Neural crest cell (in vitro differentiated cells): ENCODE data around the gene OBSCN. TPM values are rescaled to one million over a fixed set of nuclear protein-coding genes. Genes with fewer than 3 reads are reported as not detected.
A peak's percentile ranks its signal among the peaks of the same experiment; 100 is the strongest.

ENCODE experiments used
- DNase-seq: peaks from one replicate; pipeline ENCODE4 v3.0.0; 2021; ENCODE audit warnings: low read depth, mixed read lengths, low spot score
- H3K27ac Mint-ChIP-seq: one replicate; pipeline ENCODE4 v1.8.0; 2021; ENCODE audit warnings: mild to moderate bottlenecking, mixed read lengths; ENCODE audit not compliant: unreplicated experiment
- H3K27me3 Mint-ChIP-seq: 2 replicates; pipeline ENCODE4 v1.8.0; 2021; ENCODE audit warnings: low read depth, mild to moderate bottlenecking, mixed read lengths
- H3K36me3 Mint-ChIP-seq: 2 replicates; pipeline ENCODE4 v1.8.0; 2021; ENCODE audit warnings: low read depth, mild to moderate bottlenecking, mixed read lengths
- H3K4me1 Mint-ChIP-seq: 2 replicates; pipeline ENCODE4 v1.8.0; 2021; ENCODE audit warnings: mixed read lengths
- H3K4me3 Mint-ChIP-seq: one replicate; pipeline ENCODE4 v1.8.0; 2021; ENCODE audit warnings: mild to moderate bottlenecking, mixed read lengths
- H3K9me3 Mint-ChIP-seq: 2 replicates; pipeline ENCODE4 v1.8.0; 2021; ENCODE audit warnings: mixed read lengths
- total RNA-seq: library from RNA; stranded (reverse); gene quantifications from 2 replicates; pipeline ENCODE4 v1.2.1, GENCODE V29; 2021
- TF ChIP-seq, protein P1 (sequence below): fragments of 200-600 bp; sonication (generic); conservative IDR thresholded peaks from 2 replicates; pipeline ENCODE4 v1.5.0; 2021; ENCODE audit warnings: antibody characterized with exemption, mild to moderate bottlenecking

Gene OBSCN
- total RNA-seq, 1 donor from 2014 or later, result 40.1 TPM

GRCh38 chr1:228344631-228345072 is 136.8 kb downstream of the OBSCN start:
- DNase-seq, result no peak
- TF ChIP-seq, protein P1, sequence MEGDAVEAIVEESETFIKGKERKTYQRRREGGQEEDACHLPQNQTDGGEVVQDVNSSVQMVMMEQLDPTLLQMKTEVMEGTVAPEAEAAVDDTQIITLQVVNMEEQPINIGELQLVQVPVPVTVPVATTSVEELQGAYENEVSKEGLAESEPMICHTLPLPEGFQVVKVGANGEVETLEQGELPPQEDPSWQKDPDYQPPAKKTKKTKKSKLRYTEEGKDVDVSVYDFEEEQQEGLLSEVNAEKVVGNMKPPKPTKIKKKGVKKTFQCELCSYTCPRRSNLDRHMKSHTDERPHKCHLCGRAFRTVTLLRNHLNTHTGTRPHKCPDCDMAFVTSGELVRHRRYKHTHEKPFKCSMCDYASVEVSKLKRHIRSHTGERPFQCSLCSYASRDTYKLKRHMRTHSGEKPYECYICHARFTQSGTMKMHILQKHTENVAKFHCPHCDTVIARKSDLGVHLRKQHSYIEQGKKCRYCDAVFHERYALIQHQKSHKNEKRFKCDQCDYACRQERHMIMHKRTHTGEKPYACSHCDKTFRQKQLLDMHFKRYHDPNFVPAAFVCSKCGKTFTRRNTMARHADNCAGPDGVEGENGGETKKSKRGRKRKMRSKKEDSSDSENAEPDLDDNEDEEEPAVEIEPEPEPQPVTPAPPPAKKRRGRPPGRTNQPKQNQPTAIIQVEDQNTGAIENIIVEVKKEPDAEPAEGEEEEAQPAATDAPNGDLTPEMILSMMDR, result no peak

DNA sequence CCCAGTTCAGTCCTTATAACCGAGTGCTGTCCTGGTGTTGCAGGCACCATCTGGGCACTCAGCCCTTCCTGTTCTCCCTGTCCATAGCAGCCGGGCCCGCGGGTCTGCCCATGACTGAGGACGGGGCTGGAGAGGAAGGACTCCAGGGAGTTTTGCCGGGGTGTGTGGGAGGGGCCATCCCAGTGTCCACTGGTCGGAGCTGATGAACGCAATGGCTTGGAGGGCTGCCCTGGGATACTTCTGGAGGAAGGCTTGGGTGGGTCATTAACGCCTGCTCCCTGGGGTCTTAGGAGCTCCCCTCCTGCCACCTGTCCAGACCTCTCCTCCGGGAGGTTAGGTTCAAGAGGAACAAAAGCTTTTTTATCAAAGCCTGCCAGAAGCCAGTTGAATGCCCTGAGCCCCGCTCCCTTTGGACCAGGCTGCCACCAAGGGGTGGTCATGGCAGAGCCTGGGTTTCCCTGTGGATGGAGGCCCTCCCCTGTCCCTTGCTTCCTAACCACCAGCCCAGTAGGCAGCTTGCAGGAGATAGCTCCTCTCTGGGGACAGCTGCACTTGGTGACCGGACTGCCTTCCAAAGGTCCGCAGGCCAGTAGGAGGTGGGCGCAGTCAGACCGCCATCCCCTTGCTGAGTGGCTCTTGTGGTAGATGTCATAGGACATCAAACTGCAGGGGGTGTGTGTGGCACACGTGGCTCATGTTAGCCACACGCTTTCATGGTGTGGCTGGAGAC is 137.5 kb downstream of the OBSCN start:
- Mint-ChIP-seq H3K36me3 (peaks cover 9% of the 10 kb centered on the region), H3K27ac (no peak overlapping the region), H3K4me1 (no peaks in the 10 kb centered on the region), H3K9me3 (peaks cover 8% of the 10 kb centered on the region), H3K4me3 (no peak overlapping the region), H3K27me3 (no peaks in the 10 kb centered on the region)
- TF ChIP-seq, protein P1, result no peak
- DNase-seq, result no peak

More at GRCh38 chr1:228344631-228345072, 136.8 kb downstream of the OBSCN start:
- H3K9me3 Mint-ChIP-seq, result peaks cover 8% of the 10 kb centered on the region
- H3K27ac Mint-ChIP-seq, result no peak overlapping the region
- H3K4me3 Mint-ChIP-seq, result no peak overlapping the region
- peaks cover 9% of the 10 kb centered on the region for H3K36me3 Mint-ChIP-seq
- H3K27me3 Mint-ChIP-seq, result no peaks in the 10 kb centered on the region
- H3K4me1 Mint-ChIP-seq, result no peaks in the 10 kb centered on the region

DNA sequence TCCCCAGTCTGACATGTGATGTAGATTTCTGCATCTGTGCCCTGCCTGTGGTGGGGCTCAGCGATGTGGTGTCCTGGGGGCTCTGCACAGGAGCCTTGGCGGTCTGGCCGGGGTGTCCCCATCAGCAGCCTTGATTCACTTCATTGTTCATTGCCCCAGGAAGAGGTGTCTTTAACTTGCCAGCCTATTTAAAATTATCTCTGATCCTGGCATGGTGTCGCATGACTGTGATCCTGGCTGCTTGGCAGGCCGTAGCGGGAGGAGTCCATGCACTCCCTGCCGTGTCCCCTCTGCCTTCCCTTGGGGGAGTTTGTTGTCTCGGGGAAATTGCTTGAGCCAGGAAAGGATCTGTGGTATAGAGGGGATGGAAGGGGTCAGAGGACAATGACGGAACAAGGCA is 138.9 kb downstream of the OBSCN start:
- Mint-ChIP-seq H3K27ac (no peak overlapping the region), H3K36me3 (peaks cover 9% of the 10 kb centered on the region), H3K4me1 (no peaks in the 10 kb centered on the region), H3K27me3 (no peaks in the 10 kb centered on the region), H3K4me3 (no peak overlapping the region), H3K9me3 (peaks cover 8% of the 10 kb centered on the region)
- no peak for DNase-seq
- TF ChIP-seq, protein P1, result no peak

DNA sequence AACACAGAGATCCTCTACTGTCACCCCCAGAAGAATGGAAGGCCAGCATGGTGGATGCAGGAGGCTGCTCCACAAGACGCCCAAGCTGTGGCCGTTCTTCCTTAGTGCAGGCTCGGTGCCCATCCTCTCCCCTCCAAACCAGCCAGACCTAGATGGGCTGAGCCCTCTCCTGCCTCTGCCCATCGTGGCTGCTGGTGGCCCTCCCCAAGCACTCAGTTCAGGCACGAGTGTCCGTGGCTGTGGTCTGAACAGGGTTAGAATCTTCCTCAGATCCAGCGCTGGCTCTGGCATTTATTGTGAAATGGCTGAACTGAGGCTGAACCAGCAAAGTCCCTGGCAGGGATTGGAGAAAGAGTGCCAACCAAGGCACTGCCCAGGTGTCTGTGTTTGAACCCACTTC is 139.3 kb downstream of the OBSCN start:
- H3K27me3 Mint-ChIP-seq, result no peaks in the 10 kb centered on the region
- no peaks in the 10 kb centered on the region for H3K4me1 Mint-ChIP-seq
- H3K9me3 Mint-ChIP-seq, result peaks cover 8% of the 10 kb centered on the region
- peak overlapping the region; percentile 27 for H3K27ac Mint-ChIP-seq
- TF ChIP-seq, protein P1, result no peak
- H3K4me3 Mint-ChIP-seq, result no peak overlapping the region
- peaks cover 9% of the 10 kb centered on the region for H3K36me3 Mint-ChIP-seq
- no peak for DNase-seq

- TF ChIP-seq, protein P1, result no peak
- Mint-ChIP-seq H3K27me3 (no peaks in the 10 kb centered on the region), H3K9me3 (peaks cover 5% of the 10 kb centered on the region), H3K4me3 (peak overlapping the region; percentile 0), H3K4me1 (no peaks in the 10 kb centered on the region), H3K27ac (peak overlapping the region; percentile 54), H3K36me3 (peaks cover 5% of the 10 kb centered on the region)
- no peak for DNase-seq
Observed at GRCh38 chr1:228348708-228349467, 141.0 kb downstream of the OBSCN start.
